Prostate gland (tissue), 2 donors: Measurements from ENCODE around the gene KIF4B. TPM values are rescaled to one million over a fixed set of nuclear protein-coding genes. Genes with fewer than 3 reads are reported as not detected.

ENCODE experiments used
- DNase-seq: peaks from one replicate; pipeline ENCODE4 v3.0.0-alpha.2; 2019; ENCODE audit warnings: low spot score
- H3K27ac ChIP-seq, 2 donors: fragments of 200-600 bp; sonication (generic); 2 replicates each; pipeline ENCODE4 v1.5.1; 2017 to 2019
- H3K27me3 ChIP-seq: fragments of 200-600 bp; sonication (generic); replicated peaks from 2 replicates; pipeline ENCODE4 v1.5.1; 2019; ENCODE audit not compliant: insufficient read depth
- H3K36me3 ChIP-seq, 2 donors: fragments of 200-600 bp; sonication (generic); 1 replicate in 1 of 2; 2 replicates in 1 of 2; pipeline versions ENCODE4 v1.5.1 to v1.8.1; 2017 to 2019
- H3K4me1 ChIP-seq: fragments of 200-600 bp; sonication (generic); replicated peaks from 2 replicates; pipeline ENCODE4 v1.5.1; 2019
- H3K4me3 ChIP-seq, 2 donors: fragments of 200-600 bp; sonication (generic); 2 replicates each; pipeline ENCODE4 v1.5.1; 2017 to 2019
- H3K9me3 ChIP-seq: fragments of 200-600 bp; sonication (generic); 2 replicates; pipeline ENCODE4 v1.5.1; 2017
- CTCF ChIP-seq, 4 experiments: fragments of 200-600 bp in 2 of 4; fragments of 450-650 bp in 2 of 4; sonication (generic) in 2 of 4; IDR thresholded peaks; 1 replicate in 3 of 4; 2 replicates in 1 of 4; pipeline ENCODE4 v1.5.1; 2016 to 2019; ENCODE audit warnings: antibody characterized with exemption in 4 of 4, mild to moderate bottlenecking in 2 of 4, moderate library complexity in 2 of 4
- POLR2A ChIP-seq: fragments of 450-650 bp; IDR thresholded peaks from one replicate; pipeline ENCODE4 v1.6.1; 2016; ENCODE audit warnings: antibody characterized with exemption, mild to moderate bottlenecking
- POLR2AphosphoS5 ChIP-seq: sonication (generic); formaldehyde crosslinking; IDR thresholded peaks from one replicate; pipeline ENCODE4 v1.6.1; 2017; ENCODE audit warnings: antibody characterized with exemption
- WGBS: methylation state at CpG from one replicate; pipeline ENCODE4 v1.1.5; 2018; 5-methylcytosine and 5-hydroxymethylcytosine counted together
- intact Hi-C: fragments of 100-400 bp; cut with DNase I; formaldehyde crosslinking; loops from one replicate; pipeline ENCODE4 v1.14.2; 2022
- total RNA-seq, 2 donors: library from RNA; depleted of rRNA; stranded (reverse); fragments of >200 nt; gene quantifications; one replicate each; pipeline ENCODE4 v1.1.0, GENCODE V29; 2016

KIF4B gene
- total RNA-seq, 2 donors from 2014 or later, result 1.0 TPM; not detected in 1

GRCh38 chr5:155044591-155044990, 31.0 kb downstream of the KIF4B start:
- intact Hi-C loops, result no loop called here
- TF ChIP-seq POLR2A (no peak), CTCF (IDR thresholded peaks at IDR 0.05) (no peak), POLR2AphosphoS5 (no peak)

GRCh38 chr5:155046591-155046990, 33.0 kb downstream of the KIF4B start:
- Histone ChIP-seq H3K27ac (no peak overlapping the region), H3K9me3 (no peaks in the 10 kb centered on the region), H3K4me1 (no peaks in the 10 kb centered on the region), H3K27me3 (no peaks in the 10 kb centered on the region), H3K4me3 (no peak overlapping the region), H3K36me3 (no peaks in the 10 kb centered on the region)
- TF ChIP-seq POLR2AphosphoS5, result no peak
- TF ChIP-seq POLR2A, result no peak
- TF ChIP-seq CTCF (IDR thresholded peaks at IDR 0.05), result no peak
- intact Hi-C loops, result no loop called here
- WGBS, result 68% methylated on average over 2 of the region's 2 CpGs
- no peak for DNase-seq

More at GRCh38 chr5:155044591-155044990, 31.0 kb downstream of the KIF4B start:
- DNase-seq, result no peak
- H3K27me3 ChIP-seq, result no peaks in the 10 kb centered on the region
- H3K27ac ChIP-seq, result no peak overlapping the region
- no peaks in the 10 kb centered on the region for H3K36me3 ChIP-seq
- H3K4me3 ChIP-seq, result no peak overlapping the region
- H3K9me3 ChIP-seq, result no peaks in the 10 kb centered on the region
- no peaks in the 10 kb centered on the region for H3K4me1 ChIP-seq

- 79% methylated on average over 8 of the region's 8 CpGs for WGBS
- TF ChIP-seq CTCF (IDR thresholded peaks at IDR 0.05) (no peak), POLR2AphosphoS5 (no peak), POLR2A (no peak)
- no peak for DNase-seq
Observed at GRCh38 chr5:155047818-155048217, 34.3 kb downstream of the KIF4B start.

GRCh38 chr5:155049569-155050383, 36.2 kb downstream of the KIF4B start:
- Histone ChIP-seq H3K4me3 (no peak overlapping the region), H3K27ac (no peak overlapping the region), H3K9me3 (no peaks in the 10 kb centered on the region), H3K36me3 (no peaks in the 10 kb centered on the region), H3K4me1 (no peaks in the 10 kb centered on the region), H3K27me3 (no peaks in the 10 kb centered on the region)
- no peak for DNase-seq
- intact Hi-C loops, result no loop called here
- 32% methylated on average over 1 of the region's 1 CpG for WGBS
- TF ChIP-seq POLR2A (no peak), POLR2AphosphoS5 (no peak), CTCF (IDR thresholded peaks at IDR 0.05) (no peak)

More at GRCh38 chr5:155047818-155048217, 34.3 kb downstream of the KIF4B start:
- Histone ChIP-seq H3K9me3 (no peaks in the 10 kb centered on the region), H3K4me3 (no peak overlapping the region), H3K27me3 (no peaks in the 10 kb centered on the region), H3K36me3 (no peaks in the 10 kb centered on the region), H3K27ac (no peak overlapping the region), H3K4me1 (no peaks in the 10 kb centered on the region)
- intact Hi-C loops, result no loop called here
